Breast epithelium (tissue), 3 donors: ENCODE results near the gene ZCCHC3.

ENCODE experiments used
- CTCF ChIP-seq, 3 donors: fragments of 450-650 bp; IDR thresholded peaks; one replicate each; pipeline ENCODE4 v1.5.1; 2016 to 2017; ENCODE audit warnings: antibody characterized with exemption in 3 of 3, mild to moderate bottlenecking in 3 of 3, moderate library complexity in 3 of 3
- POLR2A ChIP-seq: fragments of 450-650 bp; IDR thresholded peaks from one replicate; pipeline ENCODE4 v1.6.1; 2016; ENCODE audit warnings: antibody characterized with exemption, mild to moderate bottlenecking, moderate library complexity
- POLR2AphosphoS5 ChIP-seq, 3 donors: sonication (generic); formaldehyde crosslinking; IDR thresholded peaks; one replicate each; pipeline ENCODE4 v1.6.1; 2017; ENCODE audit warnings: antibody characterized with exemption in 3 of 3

- no peak for TF ChIP-seq CTCF (IDR thresholded peaks at IDR 0.05)
- TF ChIP-seq POLR2A: no peak
- TF ChIP-seq POLR2AphosphoS5 (IDR thresholded peaks at IDR 0.05): no peak
Observed at GRCh38 chr20:252801-253200, 44.6 kb upstream of the ZCCHC3 start.
